H1 (cell line): ENCODE data around the gene PLCB1. TPM values are rescaled to one million over a fixed set of nuclear protein-coding genes. Genes with fewer than 3 reads are reported as not detected.

Experiments
- CTCF ChIA-PET: fragments of 300-600 bp; sonication (Branson Sonifier 250); formaldehyde crosslinking; loops from one replicate; lab custom pipeline; 2021; ENCODE audit not compliant: partially characterized antibody; lab: Charles Lee
- POLR2A ChIA-PET: fragments of 300-600 bp; sonication (Branson Sonifier 250); formaldehyde crosslinking; loops from one replicate; lab custom pipeline; 2021; ENCODE audit warnings: inconsistent platforms; ENCODE audit not compliant: partially characterized antibody; lab: Charles Lee
- DNase-seq, 2 experiments: peaks; one replicate each; pipeline versions ENCODE4 v3.0.0 to v3.0.0-alpha.2; 2010 to 2022; ENCODE audit warnings: low spot score in 2 of 2, low read depth in 1 of 2, mixed read lengths in 1 of 2
- FAIRE-seq: peaks from 2 replicates; lab custom pipeline; 2011; peaks lifted over from hg19 to GRCh38; lab: Jason Lieb, UNC
- H2AFZ ChIP-seq: 2 replicates; pipeline ENCODE4 v1.8.1; 2012; ENCODE audit warnings: low read length, inconsistent platforms
- H2AK5ac ChIP-seq: 2 replicates; pipeline ENCODE4 v1.6.1; 2013; ENCODE audit warnings: low read depth, low read length
- H2BK120ac ChIP-seq: replicated peaks from 2 replicates; pipeline ENCODE3; 2013; ENCODE audit warnings: low read depth, low read length, inconsistent platforms
- H2BK12ac ChIP-seq: 2 replicates; pipeline ENCODE4 v1.6.1; 2013; ENCODE audit warnings: low read depth, low read length
- H2BK15ac ChIP-seq: 2 replicates; pipeline ENCODE4 v1.6.1; 2013; ENCODE audit warnings: low read length
- H2BK20ac ChIP-seq: 2 replicates; pipeline ENCODE4 v1.6.1; 2013; ENCODE audit warnings: low read length
- H2BK5ac ChIP-seq: 2 replicates; pipeline ENCODE4 v1.6.1; 2013; ENCODE audit warnings: low read depth, low read length
- H3K14ac ChIP-seq: 2 replicates; pipeline ENCODE4 v1.6.1; 2013; ENCODE audit warnings: inconsistent platforms; ENCODE audit not compliant: insufficient read length
- H3K18ac ChIP-seq: 2 replicates; pipeline ENCODE4 v1.6.1; 2013; ENCODE audit warnings: low read length; ENCODE audit errors: extremely low read depth
- H3K23ac ChIP-seq: 2 replicates; pipeline ENCODE4 v1.6.1; 2013; ENCODE audit warnings: inconsistent platforms; ENCODE audit not compliant: insufficient read length
- H3K23me2 ChIP-seq: 2 replicates; pipeline ENCODE4 v1.6.1; 2013; ENCODE audit warnings: low read depth, low read length
- H3K27ac ChIP-seq: 2 replicates; pipeline ENCODE4 v1.6.1; 2011; ENCODE audit warnings: low read depth, low read length, inconsistent platforms
- H3K27me3 ChIP-seq, 4 experiments: replicated peaks in 1 of 4; 1 replicate in 1 of 4; 2 replicates in 3 of 4; pipeline versions ENCODE4 v1.6.1 to v1.8.1; 2011 to 2013; ENCODE audit warnings: low read length in 3 of 4, mild to moderate bottlenecking in 3 of 4, inconsistent platforms in 2 of 4, mixed read lengths in 2 of 4, moderate library complexity in 1 of 4; ENCODE audit not compliant: control insufficient read depth in 3 of 4, insufficient read depth in 3 of 4; ENCODE audit errors: extremely low read depth in 1 of 4
- H3K36me3 ChIP-seq, 4 experiments: 2 replicates each; pipeline versions ENCODE4 v1.6.1 to v1.8.1; 2011 to 2013; ENCODE audit warnings: mild to moderate bottlenecking in 4 of 4, low read length in 3 of 4, moderate library complexity in 2 of 4, control low read depth in 1 of 4, inconsistent platforms in 1 of 4; ENCODE audit not compliant: insufficient read depth in 4 of 4, control insufficient read depth in 2 of 4
- H3K4ac ChIP-seq: replicated peaks from 2 replicates; pipeline ENCODE3; 2013; ENCODE audit warnings: low read length, low read depth, mixed read lengths, inconsistent platforms; ENCODE audit not compliant: insufficient read length
- H3K4me1 ChIP-seq, 4 experiments: replicated peaks in 1 of 4; 1 replicate in 1 of 4; 2 replicates in 3 of 4; pipeline versions ENCODE4 v1.6.1 to v1.8.1; 2011 to 2013; ENCODE audit warnings: low read length in 3 of 4, inconsistent platforms in 2 of 4, mixed read lengths in 1 of 4; ENCODE audit not compliant: insufficient read depth in 4 of 4, control insufficient read depth in 3 of 4
- H3K4me2 ChIP-seq, 2 experiments: 2 replicates each; pipeline versions ENCODE4 v1.6.1 to v1.8.1; 2011 to 2013; ENCODE audit warnings: low read depth in 2 of 2, low read length in 2 of 2, control low read depth in 1 of 2, inconsistent platforms in 1 of 2, mild to moderate bottlenecking in 1 of 2; ENCODE audit not compliant: insufficient read depth in 1 of 2
- H3K4me3 ChIP-seq, 4 experiments: fragments of 200-600, 300-600 bp in 1 of 4; sonication (generic), shearing (Covaris generic), sonication (Bioruptor Twin) in 1 of 4; 2 replicates each; pipeline versions ENCODE4 v1.5.1 to v1.8.1; 2011 to 2016; ENCODE audit warnings: low read length in 4 of 4, low read depth in 3 of 4, control low read depth in 2 of 4, inconsistent platforms in 2 of 4, mild to moderate bottlenecking in 2 of 4, mixed read lengths in 1 of 4, moderate library complexity in 1 of 4; ENCODE audit not compliant: insufficient read depth in 2 of 4; ENCODE audit errors: extremely low read depth in 1 of 4
- H3K56ac ChIP-seq: replicated peaks from 2 replicates; pipeline ENCODE3; 2013; ENCODE audit warnings: low read depth, mild to moderate bottlenecking, mixed read lengths, low read length, inconsistent platforms; ENCODE audit not compliant: insufficient read length
- H3K79me1 ChIP-seq: 2 replicates; pipeline ENCODE4 v1.6.1; 2013; ENCODE audit warnings: low read depth, low read length, control low read depth
- H3K79me2 ChIP-seq, 2 experiments: 2 replicates each; pipeline versions ENCODE4 v1.6.1 to v1.8.1; 2012 to 2013; ENCODE audit warnings: low read length in 2 of 2, mild to moderate bottlenecking in 2 of 2, inconsistent platforms in 1 of 2; ENCODE audit not compliant: insufficient read depth in 2 of 2, control insufficient read depth in 1 of 2
- H3K9ac ChIP-seq, 4 experiments: replicated peaks in 1 of 4; 1 replicate in 1 of 4; 2 replicates in 3 of 4; pipeline versions ENCODE4 v1.6.1 to v1.8.1; 2011 to 2013; ENCODE audit warnings: low read depth in 3 of 4, low read length in 3 of 4, control low read depth in 2 of 4, mild to moderate bottlenecking in 2 of 4, moderate library complexity in 2 of 4, inconsistent platforms in 1 of 4; ENCODE audit errors: extremely low read depth in 1 of 4
- H3K9me3 ChIP-seq, 2 experiments: 2 replicates each; pipeline versions ENCODE4 v1.6.1 to v1.8.1; 2012 to 2013; ENCODE audit warnings: mild to moderate bottlenecking in 2 of 2, moderate library complexity in 2 of 2, control low read depth in 1 of 2, inconsistent platforms in 1 of 2, low read depth in 1 of 2, low read length in 1 of 2, mixed read lengths in 1 of 2; ENCODE audit not compliant: insufficient read depth in 2 of 2
- H4K20me1 ChIP-seq, 2 experiments: replicated peaks in 1 of 2; 2 replicates each; pipeline versions ENCODE3 to v1.8.1; 2011 to 2013; ENCODE audit warnings: inconsistent platforms in 2 of 2, low read length in 2 of 2, mild to moderate bottlenecking in 1 of 2; ENCODE audit not compliant: insufficient read depth in 2 of 2, control insufficient read depth in 1 of 2
- H4K5ac ChIP-seq: 2 replicates; pipeline ENCODE4 v1.6.1; 2013; ENCODE audit warnings: low read length, low read depth, mixed read lengths, inconsistent platforms; ENCODE audit not compliant: insufficient read length
- H4K8ac ChIP-seq: 2 replicates; pipeline ENCODE4 v1.8.0; 2013; ENCODE audit warnings: mild to moderate bottlenecking, moderate library complexity, low read length, inconsistent platforms; ENCODE audit not compliant: insufficient read depth; ENCODE audit errors: extremely low read depth
- H4K91ac ChIP-seq: replicated peaks from 2 replicates; pipeline ENCODE3; 2013; ENCODE audit warnings: low read length, mixed read lengths, inconsistent platforms; ENCODE audit not compliant: insufficient read length
- ASH2L ChIP-seq: fragments of 200-600, 300-600 bp; sonication (generic); IDR thresholded peaks from one replicate; pipeline ENCODE4 v1.7.1; 2017; ENCODE audit warnings: low read length
- CBX8 ChIP-seq: fragments of 300-800, 300-1000 bp; sonication (generic); IDR thresholded peaks from 2 replicates; pipeline ENCODE4 v1.7.1; 2016; ENCODE audit warnings: low read depth, low read length, borderline replicate concordance
- CHD2 ChIP-seq: IDR thresholded peaks from 2 replicates; pipeline ENCODE4 v1.6.1; 2012; ENCODE audit warnings: low read length, improper control_type of control experiment
- CREB1 ChIP-seq: IDR thresholded peaks from 2 replicates; pipeline ENCODE4 v1.6.1; 2012; ENCODE audit warnings: inconsistent platforms
- GABPA ChIP-seq: IDR thresholded peaks from 2 replicates; pipeline ENCODE4 v1.6.1; 2011; ENCODE audit warnings: mild to moderate bottlenecking, low read length, moderate library complexity, borderline replicate concordance; ENCODE audit not compliant: insufficient read depth
- PHF8 ChIP-seq: fragments of 200-600 bp; sonication (generic); conservative IDR thresholded peaks from 2 replicates; pipeline ENCODE4 v1.7.1; 2012; ENCODE audit warnings: low read depth, mild to moderate bottlenecking, inconsistent platforms, low read length, moderate library complexity
- RNF2 ChIP-seq: fragments of 200-900, 300-1000 bp; sonication (generic); IDR thresholded peaks from 2 replicates; pipeline ENCODE4 v1.7.1; 2016; ENCODE audit warnings: borderline replicate concordance, low read depth, mild to moderate bottlenecking, antibody characterized with exemption, low read length; ENCODE audit not compliant: poor library complexity, severe bottlenecking; ENCODE audit errors: missing control alignments
- SP2 ChIP-seq: IDR thresholded peaks from 2 replicates; pipeline ENCODE4 v1.6.1; 2012; ENCODE audit warnings: mild to moderate bottlenecking, low read length, inconsistent platforms
- ZNF274 ChIP-seq: IDR thresholded peaks from 2 replicates; pipeline ENCODE4 v1.7.0; 2012; ENCODE audit warnings: low read length, borderline replicate concordance; ENCODE audit errors: extremely low read depth
- polyA plus RNA-seq, 7 experiments: library from polyadenylated mRNA; depleted of rRNA in 3 of 7; stranded (reverse) in 5 of 7; unstranded in 2 of 7; fragments of >200 nt in 5 of 7; fragments of 200-250 nt in 2 of 7; gene quantifications; 1 replicate in 5 of 7; 2 replicates in 1 of 7; 4 replicates in 1 of 7; pipeline versions ENCODE4 v1.2.1 to v1.2.3, GENCODE V29; 2011 to 2013; ENCODE audit warnings: missing spikeins in 2 of 7, mixed read lengths in 2 of 7
- total RNA-seq: library from RNA; stranded (reverse); fragmentation: NEBNext Ultra II Directional; extraction: Animal tissue kit (Norgen Biotek cat#: 25700); gene quantifications from 2 replicates; pipeline ENCODE4 v1.2.1, GENCODE V29; 2021
- TF ChIP-seq, protein P1 (sequence below): IDR thresholded peaks from 2 replicates; pipeline ENCODE4 v1.6.1; 2012; ENCODE audit warnings: inconsistent platforms

PLCB1 gene
- total and polyA plus RNA-seq, 2 of the 8 experiments (the other 6 are each of a cell fraction or from before 2014, with no cell fraction given) = 2.6 to 9.1 TPM

DNA sequence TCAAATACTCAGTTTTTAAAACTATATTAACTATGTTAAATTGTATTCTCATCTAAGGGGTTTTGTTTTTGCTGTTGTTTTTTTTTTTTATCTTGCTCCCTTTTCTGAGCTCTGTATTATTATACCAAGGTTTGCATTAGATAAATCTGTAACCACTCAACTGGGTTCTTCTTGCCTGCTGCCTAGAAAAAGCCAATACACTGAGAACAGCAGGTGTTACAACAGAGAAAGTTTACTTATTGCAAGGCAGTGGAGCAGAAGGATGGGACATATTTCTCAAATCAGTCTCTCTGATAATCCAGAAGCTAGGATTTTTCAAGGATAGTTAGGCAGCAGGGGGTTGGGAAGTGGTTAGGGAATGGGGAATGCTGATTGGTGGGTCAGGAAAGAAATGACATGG is 558.0 kb downstream of the PLCB1 start:
- no peak overlapping the region for H2BK5ac ChIP-seq
- H3K36me3 ChIP-seq = no peaks in the 10 kb centered on the region
- no peaks in the 10 kb centered on the region for H4K20me1 ChIP-seq
- H3K18ac ChIP-seq = no peak overlapping the region
- no peak overlapping the region for H2AFZ ChIP-seq
- H3K9me3 ChIP-seq = peaks cover 0 to 8% of the 10 kb centered on the region in 2 experiments; a peak in 1 of 4 replicates
- no peak overlapping the region for H2BK120ac ChIP-seq
- H4K8ac ChIP-seq = no peak overlapping the region
- H3K79me2 ChIP-seq = no peaks in the 10 kb centered on the region
- no peaks in the 10 kb centered on the region for H3K23me2 ChIP-seq
- FAIRE-seq (no peak), DNase-seq (no peak)
- H3K27me3 ChIP-seq = no peaks in the 10 kb centered on the region
- no peak overlapping the region for H3K23ac ChIP-seq
- H3K4me2 ChIP-seq = no peak overlapping the region
- H2BK20ac ChIP-seq = no peak overlapping the region
- no peak overlapping the region for H2BK12ac ChIP-seq
- H3K4me1 ChIP-seq = no peaks in the 10 kb centered on the region
- no peaks in the 10 kb centered on the region for H3K79me1 ChIP-seq
- H3K14ac ChIP-seq = no peak overlapping the region
- no peak overlapping the region for H4K5ac ChIP-seq
- H3K4ac ChIP-seq = no peak overlapping the region
- H2AK5ac ChIP-seq = no peak overlapping the region
- H4K91ac ChIP-seq = no peak overlapping the region
- no peak overlapping the region for H3K4me3 ChIP-seq
- H3K9ac ChIP-seq = no peak overlapping the region
- TF ChIP-seq SP2 (no peak), CREB1 (no peak), CBX8 (no peak), CHD2 (no peak), ZNF274 (no peak), RNF2 (no peak), ASH2L (no peak), GABPA (no peak), PHF8 (no peak)
- TF ChIP-seq, protein P1, sequence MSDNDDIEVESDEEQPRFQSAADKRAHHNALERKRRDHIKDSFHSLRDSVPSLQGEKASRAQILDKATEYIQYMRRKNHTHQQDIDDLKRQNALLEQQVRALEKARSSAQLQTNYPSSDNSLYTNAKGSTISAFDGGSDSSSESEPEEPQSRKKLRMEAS = no peak
- H3K56ac ChIP-seq = no peak overlapping the region
- POLR2A ChIA-PET = no interaction called here
- no peak overlapping the region for H2BK15ac ChIP-seq
- no peak overlapping the region for H3K27ac ChIP-seq
- CTCF ChIA-PET = no interaction called here
